Measurements from ENCODE around the gene PTPRT.

The PTPRT gene

GRCh38 chr20:42051921-42052320 is 1137.8 kb downstream of the PTPRT start:
- no peaks in the 10 kb centered on the region for H3K36me3 ChIP-seq (ENCODE audit: low read length)
- no peak overlapping the region for H3K4me3 ChIP-seq (ENCODE audit: insufficient read depth, low read length, poor library complexity, severe bottlenecking)
- H3K9ac ChIP-seq (ENCODE audit: low read length) = no peak overlapping the region
- H3F3A ChIP-seq (ENCODE audit: insufficient read depth) = no peaks in the 10 kb centered on the region
- no peak overlapping the region for H3K27ac ChIP-seq (ENCODE audit: low read depth, low read length)
- H3K4me2 ChIP-seq (ENCODE audit: low read depth, low read length, poor library complexity, severe bottlenecking) = no peak overlapping the region
- H3K9me2 ChIP-seq (replicated peaks; ENCODE audit: insufficient read depth, low read length) = no peaks in the 10 kb centered on the region
- no peaks in the 10 kb centered on the region for H4K20me1 ChIP-seq (ENCODE audit: low read depth, low read length)
- H2AFZ ChIP-seq (ENCODE audit: low read depth, low read length, severe bottlenecking) = no peak overlapping the region
- no peaks in the 10 kb centered on the region for H3K9me3 ChIP-seq (ENCODE audit: insufficient read depth, low read length)
- no peaks in the 10 kb centered on the region for H3K79me2 ChIP-seq (ENCODE audit: insufficient read depth, low read length)
- no peaks in the 10 kb centered on the region for H3K27me3 ChIP-seq (ENCODE audit: low read length)
- TF ChIP-seq, protein P1, sequence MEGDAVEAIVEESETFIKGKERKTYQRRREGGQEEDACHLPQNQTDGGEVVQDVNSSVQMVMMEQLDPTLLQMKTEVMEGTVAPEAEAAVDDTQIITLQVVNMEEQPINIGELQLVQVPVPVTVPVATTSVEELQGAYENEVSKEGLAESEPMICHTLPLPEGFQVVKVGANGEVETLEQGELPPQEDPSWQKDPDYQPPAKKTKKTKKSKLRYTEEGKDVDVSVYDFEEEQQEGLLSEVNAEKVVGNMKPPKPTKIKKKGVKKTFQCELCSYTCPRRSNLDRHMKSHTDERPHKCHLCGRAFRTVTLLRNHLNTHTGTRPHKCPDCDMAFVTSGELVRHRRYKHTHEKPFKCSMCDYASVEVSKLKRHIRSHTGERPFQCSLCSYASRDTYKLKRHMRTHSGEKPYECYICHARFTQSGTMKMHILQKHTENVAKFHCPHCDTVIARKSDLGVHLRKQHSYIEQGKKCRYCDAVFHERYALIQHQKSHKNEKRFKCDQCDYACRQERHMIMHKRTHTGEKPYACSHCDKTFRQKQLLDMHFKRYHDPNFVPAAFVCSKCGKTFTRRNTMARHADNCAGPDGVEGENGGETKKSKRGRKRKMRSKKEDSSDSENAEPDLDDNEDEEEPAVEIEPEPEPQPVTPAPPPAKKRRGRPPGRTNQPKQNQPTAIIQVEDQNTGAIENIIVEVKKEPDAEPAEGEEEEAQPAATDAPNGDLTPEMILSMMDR (IDR thresholded peaks at IDR 0.05; ENCODE audit: insufficient read depth, low read length, poor library complexity, severe bottlenecking) = no peak
- TF ChIP-seq EZH2phosphoT487 (conservative IDR thresholded peaks at IDR 0.05; ENCODE audit: low read length) = no peak

- TF ChIP-seq, protein P1 (IDR thresholded peaks at IDR 0.05; ENCODE audit: insufficient read depth, low read length, poor library complexity, severe bottlenecking) = no peak
- TF ChIP-seq EZH2phosphoT487 (conservative IDR thresholded peaks at IDR 0.05; ENCODE audit: low read length) = no peak
- Histone ChIP-seq H3K4me3 (ENCODE audit: insufficient read depth, low read length, poor library complexity, severe bottlenecking) (no peak overlapping the region), H3K36me3 (ENCODE audit: low read length) (no peaks in the 10 kb centered on the region), H4K20me1 (ENCODE audit: low read depth, low read length) (no peaks in the 10 kb centered on the region), H3K9ac (ENCODE audit: low read length) (no peak overlapping the region), H3K9me3 (ENCODE audit: insufficient read depth, low read length) (no peaks in the 10 kb centered on the region), H3K4me2 (ENCODE audit: low read depth, low read length, poor library complexity, severe bottlenecking) (no peak overlapping the region), H3K27me3 (ENCODE audit: low read length) (no peaks in the 10 kb centered on the region), H3K79me2 (ENCODE audit: insufficient read depth, low read length) (no peaks in the 10 kb centered on the region), H3F3A (ENCODE audit: insufficient read depth) (no peaks in the 10 kb centered on the region), H3K9me2 (replicated peaks; ENCODE audit: insufficient read depth, low read length) (no peaks in the 10 kb centered on the region), H3K27ac (ENCODE audit: low read depth, low read length) (no peak overlapping the region), H2AFZ (ENCODE audit: low read depth, low read length, severe bottlenecking) (no peak overlapping the region)
These were observed 1143.2 kb downstream of the PTPRT start for GRCh38 chr20:42046371-42047085.

GRCh38 chr20:42043921-42044320 is 1145.8 kb downstream of the PTPRT start:
- TF ChIP-seq, protein P1 (IDR thresholded peaks at IDR 0.05; ENCODE audit: insufficient read depth, low read length, poor library complexity, severe bottlenecking) = no peak
- TF ChIP-seq EZH2phosphoT487 (conservative IDR thresholded peaks at IDR 0.05; ENCODE audit: low read length) = no peak
- Histone ChIP-seq H3K4me3 (ENCODE audit: insufficient read depth, low read length, poor library complexity, severe bottlenecking) (no peak overlapping the region), H3K79me2 (ENCODE audit: insufficient read depth, low read length) (no peaks in the 10 kb centered on the region), H3K9me3 (ENCODE audit: insufficient read depth, low read length) (no peaks in the 10 kb centered on the region), H2AFZ (ENCODE audit: low read depth, low read length, severe bottlenecking) (no peak overlapping the region), H3K36me3 (ENCODE audit: low read length) (no peaks in the 10 kb centered on the region), H4K20me1 (ENCODE audit: low read depth, low read length) (no peaks in the 10 kb centered on the region), H3K27ac (ENCODE audit: low read depth, low read length) (no peak overlapping the region), H3K27me3 (ENCODE audit: low read length) (no peaks in the 10 kb centered on the region), H3K9ac (ENCODE audit: low read length) (no peak overlapping the region), H3K4me2 (ENCODE audit: low read depth, low read length, poor library complexity, severe bottlenecking) (no peak overlapping the region), H3K9me2 (replicated peaks; ENCODE audit: insufficient read depth, low read length) (no peaks in the 10 kb centered on the region), H3F3A (ENCODE audit: insufficient read depth) (no peaks in the 10 kb centered on the region)

Measured in SU-DHL-6 (cell line).